OCI-LY7 (cell line): ENCODE data around the gene CLDN22.

Source experiments
- CTCF ChIP-seq: fragments of 200-600 bp; sonication (generic); conservative IDR thresholded peaks from 2 replicates; pipeline ENCODE4 v1.5.1; 2014; ENCODE audit warnings: mild to moderate bottlenecking, antibody characterized with exemption, low read length, moderate library complexity, mixed read lengths
- EZH2phosphoT487 ChIP-seq: fragments of 200-600 bp; sonication (generic); IDR thresholded peaks from 2 replicates; pipeline ENCODE4 v1.6.1; 2018; ENCODE audit warnings: low read depth, borderline replicate concordance, mild to moderate bottlenecking, mixed run types, antibody characterized with exemption, low read length, moderate library complexity, mixed read lengths

- no peak for TF ChIP-seq CTCF
- no peak for TF ChIP-seq EZH2phosphoT487
Observed at GRCh38 chr4:183354219-183354618, 34.1 kb upstream of the CLDN22 start.
